ENCODE results near the gene ANKRD35.
"Not testable (repeated sequence)": the region's sequence is repeated elsewhere in the genome, so short reads cannot be mapped to it uniquely, and the experiment has no call there.

Gene ANKRD35

DNA sequence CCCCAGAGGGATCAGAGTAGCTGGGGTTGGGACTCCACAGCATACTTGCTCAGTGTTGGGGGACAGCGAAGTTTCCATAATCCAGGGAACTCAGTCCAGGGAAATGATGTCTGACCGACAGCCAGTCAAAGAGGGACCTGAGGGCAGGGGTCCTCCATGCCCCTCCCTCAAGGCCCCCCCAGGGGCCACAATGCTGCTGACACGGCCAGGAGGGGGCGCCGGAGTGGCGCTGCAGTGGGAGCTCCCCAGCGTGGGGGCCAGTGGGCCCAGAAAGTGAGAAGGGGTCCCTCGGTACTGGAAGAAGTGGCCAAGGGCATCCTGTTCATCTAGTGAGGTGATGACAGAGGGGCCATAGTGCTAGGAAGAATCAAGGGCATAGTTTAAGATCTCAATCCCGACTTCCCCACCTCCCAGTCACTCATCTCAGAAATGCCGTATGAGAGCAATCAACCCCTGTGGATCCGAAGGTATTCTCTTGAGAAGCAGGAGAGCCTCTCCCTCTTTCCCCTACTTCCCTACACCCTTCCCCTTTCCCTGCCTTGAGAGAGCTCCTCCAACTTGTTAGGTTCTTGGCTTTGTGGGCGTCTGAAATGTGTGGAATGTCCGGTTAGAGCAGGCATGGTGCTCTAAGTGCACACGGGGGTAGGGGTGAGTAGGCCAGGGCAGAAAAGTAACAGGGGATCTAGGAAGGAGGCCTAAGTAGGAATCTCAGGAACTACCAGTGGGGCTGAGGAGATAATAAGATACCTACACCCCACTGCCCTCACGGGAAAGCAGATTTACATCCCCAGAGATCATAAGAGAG lies 36.1 kb downstream of the ANKRD35 start:
- Mint-ChIP-seq H3K27ac (no peak overlapping the region), H3K36me3 (ENCODE audit: low read depth) (peaks cover 25% of the 10 kb centered on the region), H3K27me3 (no peaks in the 10 kb centered on the region), H3K4me1 (ENCODE audit: low read depth) (peaks cover 6% of the 10 kb centered on the region), H3K9me3 (no peaks in the 10 kb centered on the region), H3K4me3 (no peak overlapping the region)

DNA sequence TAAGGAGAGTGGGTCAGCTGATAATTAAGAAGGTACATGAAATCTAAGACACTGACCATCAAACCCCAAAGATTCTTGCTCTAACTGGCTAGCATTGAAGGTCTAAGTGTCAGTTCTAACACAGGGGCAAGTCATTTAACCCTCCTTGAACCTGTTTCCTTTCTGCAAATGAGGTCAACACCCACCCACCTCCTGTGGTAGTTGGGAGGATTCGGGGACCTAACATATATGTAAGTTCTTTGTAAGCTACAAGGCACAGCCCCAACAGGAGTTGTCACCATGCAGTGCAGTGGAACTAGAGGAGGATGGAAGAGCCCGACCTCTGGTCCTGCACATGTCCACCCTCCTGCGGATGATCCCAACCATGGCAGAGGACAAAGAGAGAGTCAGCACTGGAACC lies 37.8 kb downstream of the ANKRD35 start:
- Mint-ChIP-seq H3K36me3 (ENCODE audit: low read depth) (peaks cover 22% of the 10 kb centered on the region), H3K4me3 (no peak overlapping the region), H3K27ac (no peak overlapping the region), H3K9me3 (no peaks in the 10 kb centered on the region), H3K27me3 (no peaks in the 10 kb centered on the region), H3K4me1 (ENCODE audit: low read depth) (peaks cover 6% of the 10 kb centered on the region)

DNA sequence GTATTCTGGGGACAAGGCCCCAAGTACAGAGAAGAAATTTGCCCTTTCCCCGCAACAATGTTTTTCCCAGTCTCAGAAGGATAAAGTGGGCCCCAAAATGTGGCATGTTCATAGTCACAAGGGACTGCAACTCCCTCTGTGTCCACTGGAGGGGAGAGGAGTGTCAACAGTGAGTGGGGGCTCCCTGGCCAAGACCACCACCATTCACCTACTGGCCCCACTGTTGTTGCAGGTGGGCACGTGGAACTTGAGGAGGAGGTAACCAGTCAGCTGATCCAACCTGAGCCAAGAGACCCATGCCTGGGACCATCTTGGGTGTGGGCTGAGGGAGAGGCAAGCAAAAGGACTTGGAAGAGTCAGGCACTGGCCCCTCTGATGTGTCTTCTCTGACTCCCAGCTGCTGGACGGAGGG lies 39.5 kb downstream of the ANKRD35 start:
- no peaks in the 10 kb centered on the region for H3K9me3 Mint-ChIP-seq
- H3K4me3 Mint-ChIP-seq = no peak overlapping the region
- peaks cover 6% of the 10 kb centered on the region for H3K4me1 Mint-ChIP-seq (ENCODE audit: low read depth)
- peak overlapping the region; percentile 76 for H3K27ac Mint-ChIP-seq
- H3K27me3 Mint-ChIP-seq = no peaks in the 10 kb centered on the region
- H3K36me3 Mint-ChIP-seq (ENCODE audit: low read depth) = peaks cover 25% of the 10 kb centered on the region

DNA sequence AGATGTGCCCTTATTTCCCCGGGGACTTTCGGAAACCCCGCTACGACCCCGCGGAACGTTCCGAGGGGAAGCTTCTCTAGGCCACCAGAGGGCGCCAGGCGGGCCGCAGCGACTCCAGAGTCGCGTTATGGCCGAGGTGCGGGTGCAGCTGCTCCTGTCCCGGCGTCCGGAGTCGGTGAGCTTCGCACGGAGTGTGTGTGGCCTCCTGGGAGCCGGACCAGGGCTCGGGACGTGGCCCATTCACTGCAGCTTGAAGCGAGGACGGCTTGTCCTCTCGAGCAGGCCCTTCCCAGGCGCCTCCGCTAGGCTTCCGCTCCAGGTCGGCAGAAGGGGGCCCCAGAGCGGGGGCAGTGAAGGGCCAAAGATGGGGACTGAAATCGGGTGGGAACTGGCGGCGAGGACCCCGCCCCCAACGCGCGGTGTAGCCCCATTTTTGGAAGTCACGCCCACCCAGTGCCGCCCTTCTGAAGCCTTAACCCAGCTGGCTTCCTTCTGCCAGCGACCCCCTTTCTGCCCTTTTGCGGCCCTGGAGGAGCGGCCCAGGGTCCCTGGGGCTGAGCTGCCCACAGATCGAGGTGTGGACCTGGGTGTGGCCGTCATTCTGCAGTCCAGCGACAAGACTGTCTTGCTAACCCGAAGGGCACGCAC lies 40.0 kb downstream of the ANKRD35 start, which contains the start of gene NUDT17:
Gene NUDT17, plus strand, starts transcription at position 117 of the 648 bp plus-strand sequence. Its CDS starts 11 bp downstream, at position 128.
- peak within 1 kb of the TSS; percentile 76 for H3K27ac Mint-ChIP-seq
- peaks cover 25% of the 10 kb centered on the region for H3K36me3 Mint-ChIP-seq (ENCODE audit: low read depth)
- H3K4me3 Mint-ChIP-seq = no peak within 1 kb of the TSS
- no peaks in the 10 kb centered on the region for H3K27me3 Mint-ChIP-seq
- no peaks in the 10 kb centered on the region for H3K9me3 Mint-ChIP-seq
- H3K4me1 Mint-ChIP-seq (ENCODE audit: low read depth) = peaks cover 6% of the 10 kb centered on the region

DNA sequence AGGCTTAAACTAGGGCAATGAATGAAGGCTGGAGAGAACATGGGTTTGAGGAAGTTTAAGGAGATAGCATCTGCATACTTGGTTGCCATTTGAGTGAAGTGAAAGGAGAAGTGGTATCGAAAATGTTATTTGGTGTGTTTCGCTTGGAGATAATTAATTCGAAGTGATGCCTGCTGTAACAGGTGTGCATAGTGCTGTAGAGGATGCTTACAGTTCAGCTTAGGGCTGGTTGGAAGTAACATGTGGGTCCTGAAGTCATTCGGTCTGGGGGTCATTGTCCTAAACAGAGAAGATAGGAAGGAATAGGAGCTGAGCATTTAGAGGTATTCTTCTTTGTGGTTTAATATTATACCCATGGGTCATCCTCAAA lies 40.5 kb downstream of the ANKRD35 start:
- H3K4me3 Mint-ChIP-seq = no peak overlapping the region
- H3K27ac Mint-ChIP-seq = no peak overlapping the region
- H3K9me3 Mint-ChIP-seq = no peaks in the 10 kb centered on the region
- no peaks in the 10 kb centered on the region for H3K27me3 Mint-ChIP-seq
- peaks cover 6% of the 10 kb centered on the region for H3K4me1 Mint-ChIP-seq (ENCODE audit: low read depth)
- H3K36me3 Mint-ChIP-seq (ENCODE audit: low read depth) = peaks cover 25% of the 10 kb centered on the region

DNA sequence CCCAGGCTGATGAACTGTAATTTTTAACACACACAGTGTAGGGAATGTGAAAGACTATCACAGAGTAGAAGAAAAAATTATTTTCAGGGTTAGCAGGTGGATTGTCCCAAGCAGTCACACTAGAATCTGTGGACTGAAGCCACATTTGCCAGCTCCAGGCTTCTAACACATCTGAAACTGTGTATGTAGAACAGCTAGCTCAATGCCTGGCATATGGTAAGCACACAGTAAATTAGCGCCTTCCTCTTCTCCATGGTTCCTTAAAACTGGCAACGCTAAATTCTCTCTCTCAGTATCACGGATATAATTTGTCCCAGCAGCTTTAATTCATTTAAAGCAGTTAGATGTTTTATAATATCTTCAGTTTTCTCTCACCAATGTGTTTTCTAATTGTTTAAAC lies 42.6 kb downstream of the ANKRD35 start:
- H3K27me3 Mint-ChIP-seq = no peaks in the 10 kb centered on the region

DNA sequence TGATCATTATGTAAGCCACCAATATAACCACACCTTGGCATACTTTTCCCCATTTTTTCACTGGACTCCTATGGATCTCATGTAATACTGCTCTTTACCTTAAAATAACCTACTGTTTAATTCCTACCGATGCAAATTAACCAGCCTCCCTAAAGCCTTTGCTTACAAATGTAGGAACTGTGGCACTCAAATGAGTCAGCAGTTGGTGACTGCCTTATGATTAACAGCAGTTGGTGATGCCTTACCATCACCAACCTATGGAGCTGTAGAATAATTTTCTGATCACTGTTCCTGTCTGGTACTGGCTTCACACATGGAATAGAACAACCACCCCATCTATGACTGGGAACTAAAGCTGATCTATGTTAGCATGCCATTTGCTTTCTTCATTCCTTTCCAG lies 48.0 kb downstream of the ANKRD35 start:
- Mint-ChIP-seq H3K36me3 (ENCODE audit: low read depth) (peaks cover 83% of the 10 kb centered on the region), H3K4me3 (no peak overlapping the region), H3K4me1 (ENCODE audit: low read depth) (peaks cover 11% of the 10 kb centered on the region), H3K9me3 (no peaks in the 10 kb centered on the region), H3K27me3 (no peaks in the 10 kb centered on the region), H3K27ac (peak overlapping the region; percentile 61)

More for the DNA sequence above, 42.6 kb downstream of the ANKRD35 start:
- H3K36me3 Mint-ChIP-seq (ENCODE audit: low read depth) = peaks cover 40% of the 10 kb centered on the region
- peaks cover 6% of the 10 kb centered on the region for H3K4me1 Mint-ChIP-seq (ENCODE audit: low read depth)
- H3K27ac Mint-ChIP-seq = no peak overlapping the region
- no peak overlapping the region for H3K4me3 Mint-ChIP-seq
- no peaks in the 10 kb centered on the region for H3K9me3 Mint-ChIP-seq

DNA sequence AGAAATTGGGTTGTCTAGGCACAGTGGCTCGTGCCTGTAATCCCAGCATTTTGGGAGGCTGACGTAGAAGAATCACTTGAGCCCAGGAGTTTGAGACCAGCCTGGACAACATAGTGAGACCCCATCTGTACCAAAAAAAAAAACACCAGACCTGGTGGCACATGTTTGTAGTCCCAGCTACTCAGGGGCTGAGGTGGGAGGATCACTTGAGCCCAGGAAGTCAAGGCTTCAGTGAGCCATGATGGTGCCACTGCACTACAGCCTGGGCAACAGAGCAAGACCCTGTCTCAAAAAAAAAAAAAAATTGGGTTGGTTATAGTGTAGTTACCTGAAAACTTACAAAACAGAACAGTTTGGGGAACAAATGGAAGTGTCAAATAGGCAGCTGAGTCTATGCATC lies 54.9 kb downstream of the ANKRD35 start:
- Mint-ChIP-seq H3K4me1 (ENCODE audit: low read depth) (peaks cover 36% of the 10 kb centered on the region), H3K36me3 (ENCODE audit: low read depth) (peaks cover 85% of the 10 kb centered on the region)
- not testable (repeated sequence) for H3K27ac Mint-ChIP-seq, H3K27me3 Mint-ChIP-seq, H3K4me3 Mint-ChIP-seq, H3K9me3 Mint-ChIP-seq

DNA sequence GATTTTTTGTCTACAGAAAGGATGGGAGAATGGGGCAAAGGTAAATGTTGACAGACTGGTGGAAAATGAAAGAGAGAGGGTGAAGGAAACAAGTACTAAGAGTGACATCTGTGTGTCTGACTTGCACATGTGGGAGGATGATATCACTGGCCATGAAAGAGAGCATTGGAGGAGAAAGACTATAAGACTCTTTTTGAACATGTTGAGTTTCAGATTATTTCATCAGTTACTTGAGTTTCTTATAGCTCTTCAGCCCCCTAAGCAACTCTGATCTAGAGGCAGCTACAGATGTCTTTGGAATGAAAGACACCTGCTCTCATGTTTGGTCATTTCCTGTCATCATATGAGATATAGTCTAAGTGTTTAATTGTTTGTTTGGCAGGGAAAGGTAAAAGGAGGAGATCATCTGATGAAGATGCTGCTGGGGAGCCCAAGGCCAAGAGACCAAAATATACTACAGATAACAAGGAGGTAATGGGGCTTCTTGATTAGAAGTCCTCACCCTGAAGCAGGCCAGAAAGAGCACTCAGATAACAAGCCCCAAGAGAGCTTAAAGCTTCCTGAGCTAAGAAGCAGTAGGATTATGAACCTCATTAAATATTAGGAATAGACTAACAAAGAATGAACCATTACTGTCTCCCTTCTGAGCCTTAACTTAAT lies 57.2 kb downstream of the ANKRD35 start:
- H3K9me3 Mint-ChIP-seq = no peaks in the 10 kb centered on the region
- H3K4me1 Mint-ChIP-seq (ENCODE audit: low read depth) = peaks cover 46% of the 10 kb centered on the region
- H3K4me3 Mint-ChIP-seq = peak overlapping the region; percentile 67
- H3K36me3 Mint-ChIP-seq (ENCODE audit: low read depth) = peaks cover 76% of the 10 kb centered on the region
- no peaks in the 10 kb centered on the region for H3K27me3 Mint-ChIP-seq
- peak overlapping the region; percentile 99 for H3K27ac Mint-ChIP-seq

DNA sequence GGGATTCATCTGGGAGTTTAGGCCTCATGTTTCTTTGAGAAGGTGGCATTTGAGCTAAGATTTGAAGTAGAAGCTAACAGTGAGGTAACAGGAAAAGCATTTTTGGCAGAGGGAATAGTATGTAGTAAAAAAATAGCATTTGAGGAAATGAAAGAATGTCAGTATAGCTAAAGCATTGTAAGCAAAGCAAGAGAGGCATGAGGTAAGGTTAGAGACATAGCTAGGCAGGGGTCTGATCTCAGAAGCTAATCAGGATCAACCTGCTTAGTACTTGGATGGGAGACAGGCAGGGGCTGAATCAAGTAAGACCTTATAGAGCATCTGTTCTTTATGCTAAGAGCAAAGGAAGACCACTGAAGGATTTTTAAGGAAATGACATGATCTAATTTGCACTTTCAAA lies 57.7 kb downstream of the ANKRD35 start:
- H3K4me3 Mint-ChIP-seq = peak overlapping the region; percentile 67
- no peaks in the 10 kb centered on the region for H3K27me3 Mint-ChIP-seq
- H3K27ac Mint-ChIP-seq = peak overlapping the region; percentile 99
- peaks cover 71% of the 10 kb centered on the region for H3K36me3 Mint-ChIP-seq (ENCODE audit: low read depth)
- H3K4me1 Mint-ChIP-seq (ENCODE audit: low read depth) = peaks cover 46% of the 10 kb centered on the region
- H3K9me3 Mint-ChIP-seq = no peaks in the 10 kb centered on the region

DNA sequence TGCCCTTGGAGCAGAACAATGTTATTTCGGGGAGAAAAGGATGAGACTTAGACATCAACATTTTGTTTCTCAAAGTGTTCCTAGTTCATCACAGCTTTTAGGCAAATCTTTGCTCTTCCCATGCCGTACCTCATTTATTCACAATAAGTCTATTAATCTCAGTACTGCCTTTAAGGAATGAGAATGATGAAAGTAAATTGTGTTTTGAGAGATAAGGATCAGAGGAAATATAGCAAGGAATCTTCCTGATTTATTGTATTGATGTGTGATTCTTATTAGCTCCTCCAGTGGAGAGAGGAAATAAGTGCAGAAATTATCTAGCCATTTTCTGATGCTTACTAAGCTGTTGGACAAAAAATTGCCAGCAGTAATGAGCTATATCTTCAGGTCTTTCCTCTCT lies 59.6 kb downstream of the ANKRD35 start:
- Mint-ChIP-seq H3K4me3 (peak overlapping the region; percentile 98), H3K9me3 (no peaks in the 10 kb centered on the region), H3K27me3 (no peaks in the 10 kb centered on the region), H3K4me1 (ENCODE audit: low read depth) (peaks cover 54% of the 10 kb centered on the region), H3K36me3 (ENCODE audit: low read depth) (peaks cover 54% of the 10 kb centered on the region), H3K27ac (peak overlapping the region; percentile 98)

DNA sequence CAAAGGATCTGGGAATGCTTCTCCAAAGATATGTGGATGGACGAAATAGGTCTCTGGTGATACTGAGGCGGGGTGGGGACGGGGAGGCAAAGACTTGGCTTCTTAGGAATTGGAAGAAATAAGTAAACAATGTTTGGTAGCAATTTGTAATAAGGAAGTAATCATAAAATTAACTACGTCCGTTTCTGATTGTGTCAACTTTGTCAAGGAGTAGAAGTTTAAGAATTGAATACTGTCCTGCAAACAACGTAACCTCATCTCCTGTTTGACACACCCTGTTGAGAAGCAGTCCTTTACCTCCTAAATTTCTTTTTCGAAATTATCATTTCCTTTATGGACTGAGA lies 61.2 kb downstream of the ANKRD35 start:
- Mint-ChIP-seq H3K36me3 (ENCODE audit: low read depth) (peaks cover 42% of the 10 kb centered on the region), H3K9me3 (no peaks in the 10 kb centered on the region), H3K4me3 (peak overlapping the region; percentile 98), H3K4me1 (ENCODE audit: low read depth) (peaks cover 54% of the 10 kb centered on the region), H3K27me3 (no peaks in the 10 kb centered on the region), H3K27ac (peak overlapping the region; percentile 98)

DNA sequence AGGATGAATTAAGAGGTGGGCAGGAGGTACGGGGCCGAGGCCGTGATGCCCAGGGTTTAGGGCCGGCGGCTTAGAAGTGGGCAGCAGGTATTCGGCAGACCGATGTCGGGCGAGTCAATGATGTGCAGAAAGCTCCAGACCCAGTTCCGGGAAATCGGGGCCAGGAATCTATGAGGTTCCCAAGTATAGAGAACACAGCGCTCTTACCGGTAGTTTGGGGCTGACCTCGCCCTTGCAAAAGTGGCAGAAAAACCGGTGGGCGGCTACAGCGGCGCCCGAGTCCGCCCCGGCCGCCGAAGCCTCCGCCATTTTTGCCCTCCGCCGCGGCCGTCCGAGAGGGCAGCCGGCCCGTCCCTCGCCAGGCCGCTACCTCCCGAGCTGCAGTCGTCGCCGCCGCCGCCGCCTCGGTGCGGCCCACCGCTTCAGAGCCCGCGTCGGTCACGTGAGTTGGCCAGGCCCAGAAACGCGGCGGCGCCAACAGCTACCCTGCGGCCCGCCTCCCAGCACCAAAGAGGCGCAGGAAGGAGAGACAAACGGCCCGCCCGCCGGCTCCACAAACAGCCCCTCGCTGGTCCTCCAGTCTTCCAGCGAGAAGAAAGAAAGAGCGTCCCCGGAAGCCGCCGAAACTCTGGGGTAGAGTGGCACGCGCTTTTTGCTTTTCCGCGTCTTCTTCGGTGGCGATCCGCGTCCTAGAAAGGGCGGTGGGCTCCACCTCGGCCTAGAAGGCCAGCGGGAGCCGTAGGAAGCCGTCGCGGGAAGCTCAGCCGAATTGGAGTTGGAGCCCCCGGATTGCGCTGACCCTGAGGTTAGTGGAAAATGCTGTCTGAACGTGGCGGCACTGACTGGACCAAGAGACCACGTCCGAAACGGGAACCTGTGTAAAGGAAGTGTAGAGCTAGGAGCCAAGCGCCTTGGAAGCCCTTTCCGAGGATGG lies 61.8 kb downstream of the ANKRD35 start, which contains the start of the genes POLR3C and RNF115:
Gene POLR3C, plus strand, starts transcription at position 636 of the 934 bp plus-strand sequence. CDS start 1,577 bp downstream, outside the sequence.
Gene RNF115, minus strand, starts transcription at position 531 of the 934 bp plus-strand sequence. Its CDS starts 222 bp downstream, at position 309.
- H3K27me3 Mint-ChIP-seq = no peaks in the 10 kb centered on the region

DNA sequence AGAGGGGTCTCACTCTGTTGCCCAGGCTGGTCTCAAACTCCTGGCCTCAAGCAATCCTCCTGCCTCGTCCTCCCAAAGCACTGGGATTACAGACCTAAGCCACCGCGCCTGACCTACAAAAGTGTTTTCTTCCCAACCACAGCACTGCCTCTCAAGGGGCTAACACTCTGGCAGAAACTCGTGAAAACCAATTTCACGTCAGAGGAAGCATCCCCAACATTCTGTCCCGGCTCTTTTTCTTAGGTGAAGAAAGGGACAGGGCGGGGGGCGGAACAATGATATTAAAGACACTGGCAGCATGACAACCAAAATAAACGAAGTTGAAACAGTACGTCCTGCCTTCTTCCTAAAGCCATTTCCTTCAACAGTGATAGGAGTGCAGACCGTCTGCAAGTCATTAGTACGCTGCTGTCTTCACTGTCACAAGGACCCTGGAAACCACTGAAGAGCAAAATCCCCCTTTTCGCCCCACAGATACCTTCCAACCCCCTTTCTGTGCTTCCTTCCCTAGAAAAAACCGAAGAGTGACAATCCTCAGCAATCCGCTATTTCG lies 62.8 kb downstream of the ANKRD35 start:
- H3K4me1 Mint-ChIP-seq (ENCODE audit: low read depth) = peaks cover 41% of the 10 kb centered on the region
- H3K9me3 Mint-ChIP-seq, H3K27ac Mint-ChIP-seq: not testable (repeated sequence)

More for the DNA sequence above, 61.8 kb downstream of the ANKRD35 start, which contains the start of the genes POLR3C and RNF115:
- peak within 1 kb of the TSS; percentile 98 for H3K27ac Mint-ChIP-seq
- peaks cover 51% of the 10 kb centered on the region for H3K4me1 Mint-ChIP-seq (ENCODE audit: low read depth)
- no peaks in the 10 kb centered on the region for H3K9me3 Mint-ChIP-seq
- H3K36me3 Mint-ChIP-seq (ENCODE audit: low read depth) = peaks cover 35% of the 10 kb centered on the region
- peak within 1 kb of the TSS; percentile 98 for H3K4me3 Mint-ChIP-seq

More for the DNA sequence above, 62.8 kb downstream of the ANKRD35 start:
- peaks cover 25% of the 10 kb centered on the region for H3K36me3 Mint-ChIP-seq (ENCODE audit: low read depth)
- not testable (repeated sequence) for H3K27me3 Mint-ChIP-seq, H3K4me3 Mint-ChIP-seq

Measured in stimulated activated naive CD8-positive, alpha-beta T cell treated with anti-CD3 and anti-CD28 coated beads, Interleukin-15, Interleukin-2, amounts not matched to agents 100 ng/mL and 50 ng/mL, for 24 hours (primary cell).